SHP77 (cell line): ENCODE data around the gene SORD.
"Not testable (repeated sequence)": the region's sequence is repeated elsewhere in the genome, so short reads cannot be mapped to it uniquely, and the experiment has no call there.

ENCODE experiments used
- DNase-seq, 2 experiments: peaks; one replicate each; lab custom pipeline; 2025; lab: John Stamatoyannopoulos, UW

Gene SORD

DNA sequence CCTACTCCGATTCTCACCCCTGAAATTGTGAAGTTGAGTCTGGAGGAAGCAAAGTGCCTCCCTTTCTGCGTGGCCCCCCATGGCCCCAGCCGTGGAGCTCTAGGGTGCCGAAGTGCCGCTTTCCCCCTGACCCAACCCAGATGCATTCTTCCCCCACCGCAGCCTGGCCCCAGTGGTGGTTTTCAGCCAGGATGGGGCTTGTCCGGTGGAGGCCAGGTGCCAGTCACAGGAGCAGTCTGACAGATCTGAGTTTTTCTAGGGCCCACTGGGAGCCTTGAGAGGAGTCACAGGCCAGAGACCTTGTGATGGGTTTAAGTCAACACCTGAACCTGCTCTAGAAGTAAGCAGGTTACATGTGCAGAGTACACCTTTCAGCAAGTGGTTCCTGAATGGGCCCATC lies 39.3 kb downstream of the SORD start:
- not testable (repeated sequence) for DNase-seq

DNA sequence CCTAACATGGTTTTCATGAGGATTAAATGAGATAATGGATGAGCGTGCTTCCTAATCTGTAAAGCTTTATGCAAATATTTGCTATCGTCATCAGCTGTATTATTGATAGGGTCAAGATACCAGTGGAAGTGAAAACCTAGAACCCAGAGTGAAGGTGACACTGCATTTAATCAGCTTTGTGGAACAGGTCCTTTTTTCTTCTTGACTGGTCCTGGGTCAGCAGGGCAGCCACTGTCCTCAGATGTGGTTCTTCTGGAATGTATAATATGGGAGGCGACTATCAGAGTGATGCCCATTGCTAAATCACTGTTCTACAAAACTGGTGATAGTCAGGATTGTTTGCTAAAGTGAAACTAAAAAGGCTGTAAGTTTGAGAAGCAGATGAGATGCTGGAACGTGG lies 41.4 kb downstream of the SORD start:
- no peak for DNase-seq

DNA sequence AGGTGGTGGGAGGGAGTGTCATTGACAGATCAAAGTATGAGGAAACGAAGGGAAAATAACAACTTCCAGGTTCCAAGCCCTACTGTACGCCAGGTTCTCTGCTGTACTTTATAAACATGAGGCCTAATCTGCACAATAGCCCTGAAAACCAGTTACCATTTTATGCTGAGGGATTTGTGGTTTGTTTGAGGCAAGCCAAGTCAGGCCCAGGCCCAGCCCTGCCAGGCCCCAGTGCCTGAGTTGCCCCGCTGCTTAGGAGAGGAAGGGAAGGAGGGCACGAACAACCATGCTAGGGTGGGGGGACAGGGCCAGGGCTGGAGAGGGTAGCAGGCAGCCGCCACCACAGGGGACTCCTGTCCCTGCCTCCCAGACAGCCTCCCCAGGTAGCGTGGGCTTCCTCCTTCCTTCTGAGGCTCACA lies 47.0 kb downstream of the SORD start:
- not testable (repeated sequence) for DNase-seq

DNA sequence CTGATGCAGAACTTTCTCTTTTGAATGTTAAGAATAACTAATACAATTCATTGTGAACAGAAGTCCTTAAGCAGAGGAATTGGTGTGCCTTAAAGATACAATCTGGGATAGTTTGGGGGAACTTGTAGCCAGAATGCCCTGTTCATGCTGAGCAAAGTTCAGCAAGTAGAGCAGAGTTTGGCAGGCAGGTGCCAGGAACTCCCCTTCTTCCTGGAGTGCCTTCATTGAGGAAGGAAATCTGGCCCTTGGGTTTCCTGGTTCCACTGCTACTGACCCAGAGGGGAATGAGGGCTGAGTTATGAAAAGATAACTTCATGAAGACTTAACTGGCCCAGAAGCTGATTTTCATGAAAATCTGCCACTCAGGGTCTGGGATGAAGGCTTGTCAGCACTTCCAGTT lies 50.6 kb downstream of the SORD start:
- not testable (repeated sequence) for DNase-seq

DNA sequence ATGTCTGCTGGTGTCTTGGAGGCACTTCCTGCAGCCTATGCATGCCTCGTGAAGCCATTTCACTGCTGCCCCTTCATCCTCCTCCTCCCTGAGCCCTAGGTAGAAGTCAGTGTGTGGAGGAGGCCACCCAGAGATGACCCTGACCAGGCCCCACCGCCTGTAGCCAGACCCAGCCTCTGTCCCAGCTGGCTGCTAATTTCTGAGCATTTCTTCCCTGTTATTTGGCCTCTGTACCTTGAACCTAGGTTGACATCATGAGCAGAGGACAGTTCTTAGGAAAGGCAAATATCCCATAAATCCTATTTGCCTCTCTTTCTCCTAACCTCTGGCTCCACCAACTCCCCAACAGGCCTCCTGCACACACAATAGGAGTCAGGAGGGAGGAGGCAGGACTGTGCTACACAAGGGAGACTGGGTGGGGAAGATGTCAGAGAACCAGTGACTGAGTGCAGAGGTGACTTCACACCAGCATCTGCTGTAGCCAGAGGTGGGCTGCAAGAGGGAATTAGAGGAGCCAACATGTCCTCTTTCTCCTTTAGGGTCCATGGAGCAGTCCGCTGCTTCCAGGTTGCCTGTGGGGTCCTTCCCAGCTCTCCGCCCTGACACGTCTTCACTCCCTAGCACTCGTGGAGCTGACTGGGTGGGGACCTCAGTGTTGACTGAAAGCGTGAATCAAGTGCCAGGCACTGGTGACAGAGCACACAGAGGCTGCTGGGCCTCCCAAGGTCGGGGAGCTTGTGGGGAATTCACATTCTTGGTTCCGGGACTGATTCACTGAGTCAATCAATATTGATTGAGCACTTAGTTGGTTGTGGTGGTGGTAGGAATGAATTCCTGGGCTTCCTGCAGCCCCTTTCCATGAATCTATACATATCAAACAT lies 52.7 kb downstream of the SORD start:
- DNase-seq, result not testable (repeated sequence)

DNA sequence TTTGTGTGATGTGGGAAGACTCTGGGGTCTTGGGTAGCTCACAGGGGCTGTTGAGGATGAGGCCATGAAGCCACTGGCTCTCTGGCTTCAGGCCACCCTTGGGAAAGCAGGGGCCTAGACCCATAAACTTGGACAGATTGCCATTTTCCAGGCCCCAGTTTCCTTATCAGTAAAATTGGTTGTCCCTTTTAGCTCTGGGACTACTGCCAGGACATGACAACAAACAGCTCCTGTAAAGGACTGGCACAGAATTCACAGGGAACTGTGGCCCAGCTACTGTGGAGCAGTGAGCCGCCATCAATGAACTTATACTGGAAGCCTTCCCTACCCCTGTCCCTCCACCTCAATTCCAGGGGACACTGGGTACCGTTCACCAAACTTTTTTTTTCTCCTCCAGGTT lies 54.4 kb downstream of the SORD start:
- DNase-seq, result not testable (repeated sequence)

DNA sequence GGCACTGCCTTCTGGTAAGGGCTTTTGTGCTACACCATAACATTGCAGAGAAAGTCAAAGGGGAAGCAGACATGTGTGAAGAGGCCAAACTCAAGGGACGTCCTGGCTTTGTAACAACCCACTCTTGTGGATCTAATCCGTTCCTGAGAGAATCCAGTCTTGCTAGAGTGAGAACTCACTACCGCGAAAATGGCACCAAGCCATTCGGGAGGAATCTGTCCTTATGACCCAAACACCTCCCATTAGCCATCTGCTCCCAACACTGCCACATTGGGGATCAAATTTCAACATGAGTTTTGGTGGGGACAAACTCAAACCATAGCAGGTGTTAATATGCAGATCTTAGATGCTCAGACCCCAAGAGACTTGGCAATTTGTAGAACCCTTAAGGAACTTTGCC lies 56.2 kb downstream of the SORD start:
- not testable (repeated sequence) for DNase-seq

DNA sequence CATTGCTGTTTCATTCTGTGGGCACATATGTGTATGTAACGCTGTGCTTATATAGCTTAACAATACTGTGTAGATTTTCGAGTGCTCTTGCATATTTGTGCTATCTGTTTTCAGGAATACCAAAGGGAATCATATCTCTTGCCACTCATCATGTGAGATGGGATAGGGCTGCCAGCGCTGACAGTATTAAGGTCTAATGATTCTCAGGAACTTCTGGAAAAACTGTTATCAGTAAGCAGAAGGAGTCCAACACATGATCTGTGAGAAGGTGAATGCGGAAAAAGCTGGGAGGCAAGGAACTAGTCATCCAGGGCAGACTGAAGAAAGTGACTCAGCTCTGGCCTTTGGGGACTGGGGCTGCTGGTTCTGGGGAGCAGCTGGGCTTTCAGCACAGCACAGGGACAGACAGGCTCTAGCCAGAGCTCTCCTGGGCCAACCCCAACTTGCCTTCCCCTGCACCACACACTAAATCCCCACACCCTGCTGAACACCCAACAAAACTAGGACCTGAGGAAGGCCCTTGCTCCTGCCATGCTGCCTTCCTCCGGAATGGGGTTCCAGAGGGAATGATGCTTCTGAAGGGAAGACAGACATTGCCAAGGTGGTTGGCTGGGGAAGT lies 56.7 kb downstream of the SORD start:
- not testable (repeated sequence) for DNase-seq

DNA sequence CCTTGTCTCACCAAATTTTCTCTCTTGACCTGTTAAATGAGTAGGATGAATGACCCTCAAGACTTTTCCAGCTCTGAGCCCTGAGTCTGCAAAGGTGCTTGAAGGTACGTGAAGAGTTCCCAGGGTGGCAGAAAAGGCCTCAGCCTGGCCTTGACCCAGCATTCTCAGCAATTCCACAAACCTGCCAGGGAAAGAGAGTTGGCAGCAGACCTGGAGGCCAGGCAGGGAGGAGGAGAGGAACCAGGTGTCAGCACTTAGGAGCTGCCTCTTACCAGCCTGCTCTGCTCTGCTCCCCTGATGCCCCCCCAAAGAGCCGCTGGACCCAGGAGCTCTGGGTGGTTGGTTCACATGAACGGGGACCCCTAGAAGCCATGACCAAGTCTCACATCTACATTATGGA lies 57.6 kb downstream of the SORD start:
- not testable (repeated sequence) for DNase-seq

DNA sequence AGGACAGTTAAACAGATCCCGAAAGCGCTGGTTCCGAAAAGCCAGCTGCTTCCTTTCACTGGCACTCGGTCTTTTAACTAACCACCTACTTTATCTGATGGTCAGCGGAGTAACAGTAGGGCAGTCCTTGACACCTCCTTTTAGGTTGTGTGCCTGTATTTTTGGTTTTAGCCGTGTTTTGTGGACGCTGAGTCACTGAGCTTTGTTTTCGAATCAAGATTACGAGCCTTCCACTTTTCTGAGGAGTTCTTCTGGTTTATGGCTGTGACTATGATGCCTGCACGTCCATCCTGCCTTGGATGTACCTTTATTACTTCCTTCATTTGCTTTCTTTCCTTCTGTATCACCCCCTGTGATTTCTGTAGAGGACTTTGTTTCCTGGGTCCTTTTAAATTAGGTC lies 59.4 kb downstream of the SORD start:
- not testable (repeated sequence) for DNase-seq

DNA sequence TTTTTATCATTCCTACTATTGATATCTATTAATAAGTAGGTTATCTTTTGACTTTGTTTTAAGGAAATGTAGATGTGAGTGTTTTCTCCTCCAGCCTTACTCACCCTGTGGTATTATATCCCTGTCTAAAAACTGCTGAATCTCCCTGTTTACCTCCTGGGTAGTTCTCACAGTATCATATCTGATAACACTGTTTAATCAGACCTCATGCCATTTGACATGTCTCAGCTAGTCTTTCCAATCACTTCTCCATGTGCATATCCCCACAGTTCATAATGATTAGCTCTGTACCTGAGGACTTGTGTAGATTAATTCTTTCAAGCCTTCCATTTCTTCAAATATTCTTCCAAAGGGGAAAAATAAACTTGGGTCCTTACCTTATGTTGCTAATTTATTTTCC lies 60.2 kb downstream of the SORD start:
- DNase-seq, result no peak

DNA sequence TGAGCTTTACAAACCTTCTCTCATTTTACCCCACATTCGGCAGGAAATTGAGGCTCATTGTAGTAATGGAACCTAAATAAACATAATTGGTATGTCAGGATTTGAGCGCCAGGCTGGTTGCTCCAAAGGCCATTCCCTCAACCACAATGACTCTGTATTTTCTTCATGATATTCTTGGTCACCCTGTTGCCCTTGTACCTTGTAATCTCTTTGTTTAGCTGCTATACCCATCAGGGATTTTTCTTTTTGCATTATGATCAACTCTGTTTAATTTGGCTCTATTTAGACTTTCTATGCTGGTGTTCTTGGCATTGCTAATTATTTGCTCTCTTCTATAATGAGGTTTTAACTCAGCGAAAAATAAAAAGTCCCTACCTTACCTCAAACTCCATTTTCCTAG lies 61.2 kb downstream of the SORD start:
- no peak for DNase-seq

DNA sequence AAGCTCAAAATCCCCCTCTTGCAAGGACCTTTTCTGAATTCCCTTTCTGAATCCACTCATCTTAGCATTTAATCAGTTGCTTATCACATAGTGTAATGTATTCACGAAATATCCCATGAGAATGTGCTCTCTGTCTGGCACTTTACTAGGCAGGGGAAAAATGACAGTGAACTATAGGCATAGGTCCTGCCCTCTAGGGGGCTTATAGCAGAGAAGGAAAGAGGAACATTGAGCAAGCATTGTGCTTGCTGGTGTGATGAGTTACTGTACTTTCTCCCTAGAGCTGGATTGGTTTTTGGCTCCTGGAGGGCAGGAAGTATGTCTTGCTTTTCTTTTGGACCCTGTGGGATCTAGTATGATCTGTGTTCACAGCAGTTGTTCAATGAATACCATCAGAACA lies 64.5 kb downstream of the SORD start:
- no peak for DNase-seq

DNA sequence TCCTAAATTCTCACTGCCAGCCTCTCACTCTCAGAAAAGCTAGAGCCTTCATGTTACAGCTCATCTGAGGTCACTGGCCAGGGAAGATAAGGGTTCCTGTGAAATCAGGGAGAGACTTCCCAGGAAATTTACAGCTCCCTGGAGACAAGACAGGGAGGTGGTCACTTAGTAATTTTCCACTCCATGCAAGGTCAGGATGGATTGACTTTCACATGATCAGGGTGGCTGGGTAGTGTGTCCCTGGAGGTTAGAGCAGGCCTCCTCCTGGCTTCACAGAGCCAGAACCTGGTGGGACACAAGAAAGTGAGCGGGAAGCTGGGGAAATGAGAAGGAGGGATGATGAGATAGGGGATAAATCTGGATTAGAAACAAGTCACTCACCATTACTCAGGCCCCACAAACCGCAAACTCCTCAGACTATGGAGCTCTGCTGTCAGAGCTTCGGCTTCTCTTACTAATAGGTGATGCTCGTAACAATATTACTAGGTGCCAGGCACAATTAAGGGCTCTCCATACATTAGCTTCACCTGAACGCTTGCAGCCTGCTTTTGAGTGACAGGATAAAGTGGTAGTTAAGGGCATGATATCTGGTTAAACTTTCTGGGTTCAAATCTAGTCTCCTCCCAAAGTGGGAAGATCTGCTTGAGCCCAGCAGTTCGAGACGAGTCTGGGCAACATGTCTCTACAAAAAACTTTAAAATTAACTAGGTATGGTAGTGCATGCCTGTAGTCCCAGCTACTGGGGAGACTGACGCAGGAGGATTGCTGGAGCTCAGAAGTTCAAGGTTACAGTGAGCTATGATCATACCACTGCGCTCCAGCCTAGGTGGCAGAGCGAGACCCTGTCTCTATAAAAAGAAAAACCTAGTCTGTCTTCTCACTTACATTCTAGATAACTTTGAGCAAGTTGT lies 66.1 kb downstream of the SORD start:
- no peak for DNase-seq

DNA sequence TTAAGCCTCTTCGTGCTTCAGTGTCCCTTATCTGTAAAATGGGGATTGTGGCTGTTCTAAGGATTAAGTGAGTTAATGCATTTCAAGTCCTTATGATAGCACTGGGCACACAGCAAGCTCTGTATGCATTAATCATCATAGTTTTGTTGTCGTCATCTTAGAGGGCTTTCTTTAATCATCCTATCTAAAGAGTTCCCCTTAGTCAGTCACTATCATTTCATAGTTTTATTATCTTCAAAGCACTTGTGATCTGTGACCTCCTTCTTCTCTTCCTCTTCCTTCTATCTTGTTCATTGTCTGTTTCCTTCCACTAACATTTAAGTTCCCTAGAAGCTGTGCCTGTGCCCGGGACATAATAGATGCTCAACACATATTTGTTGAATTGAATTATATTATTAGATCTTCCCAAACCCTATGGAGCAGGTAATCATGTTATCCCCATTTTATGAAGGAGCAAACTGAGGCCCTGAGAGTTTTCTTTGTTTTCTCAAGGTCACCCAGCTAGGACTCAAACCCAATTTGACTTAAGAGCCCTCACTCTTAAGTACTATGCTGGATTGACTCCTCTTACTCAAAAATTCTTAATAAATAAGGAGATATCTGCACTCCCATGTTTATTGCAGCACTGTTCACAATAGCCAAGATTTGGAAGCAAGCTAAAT lies 66.8 kb downstream of the SORD start:
- no peak for DNase-seq

DNA sequence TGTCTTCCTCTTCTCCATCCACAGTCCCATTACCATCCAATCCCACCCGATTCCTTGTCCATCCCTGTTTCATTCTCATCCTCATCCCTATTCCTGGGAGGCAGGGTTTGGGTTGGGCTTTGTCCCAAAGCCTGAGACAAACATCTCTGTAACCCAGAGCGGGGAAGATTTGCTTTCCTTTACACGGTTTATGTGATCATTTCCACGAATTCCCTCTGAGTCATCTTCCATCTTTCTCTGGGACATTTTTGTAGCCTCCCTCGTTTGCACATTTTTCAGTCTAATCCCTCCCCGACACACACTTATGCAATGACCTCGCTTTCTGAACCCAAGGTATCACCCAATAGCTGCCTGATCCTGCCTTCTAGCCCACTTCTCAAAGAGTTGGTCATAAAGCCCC lies 68.2 kb downstream of the SORD start:
- DNase-seq, result no peak

DNA sequence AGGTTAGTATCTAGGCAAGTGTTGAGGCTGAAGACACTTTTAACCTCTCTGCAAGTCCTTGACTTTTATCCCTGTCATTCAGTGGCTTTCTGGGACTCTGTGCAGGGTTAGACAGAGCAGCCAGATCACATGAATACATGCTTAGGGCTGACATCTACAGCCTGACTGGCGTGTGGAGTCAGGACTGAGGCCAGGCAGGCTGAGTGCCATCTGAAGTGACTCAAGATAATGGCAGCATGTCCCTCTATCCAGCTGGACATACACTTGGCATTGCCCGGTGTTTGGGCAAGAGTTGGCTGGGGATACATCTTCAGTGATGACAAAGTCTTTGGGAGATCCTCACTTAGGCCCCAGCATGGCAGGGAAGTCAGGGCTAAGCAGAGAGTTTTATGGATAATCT lies 68.6 kb downstream of the SORD start:
- DNase-seq, result no peak

DNA sequence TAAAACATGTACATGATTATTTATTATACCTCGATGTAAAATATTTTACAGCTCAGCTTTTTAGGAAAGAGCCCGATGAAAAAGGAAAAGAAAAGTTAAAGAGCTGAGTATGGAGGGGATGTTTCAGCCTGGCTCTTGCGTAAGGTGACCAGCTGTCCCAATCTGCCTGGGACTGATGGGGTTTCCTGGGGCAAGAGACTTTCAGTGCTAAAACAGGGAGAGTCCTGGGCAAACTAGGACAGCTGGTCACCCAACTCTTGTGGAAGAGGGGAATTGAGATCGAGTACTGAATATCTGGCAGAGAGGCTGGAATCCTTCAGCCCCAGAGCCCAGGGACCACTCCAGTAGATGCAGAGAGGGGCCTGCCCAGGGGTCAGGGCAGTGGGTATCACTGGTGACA lies 70.0 kb downstream of the SORD start:
- no peak for DNase-seq

DNA sequence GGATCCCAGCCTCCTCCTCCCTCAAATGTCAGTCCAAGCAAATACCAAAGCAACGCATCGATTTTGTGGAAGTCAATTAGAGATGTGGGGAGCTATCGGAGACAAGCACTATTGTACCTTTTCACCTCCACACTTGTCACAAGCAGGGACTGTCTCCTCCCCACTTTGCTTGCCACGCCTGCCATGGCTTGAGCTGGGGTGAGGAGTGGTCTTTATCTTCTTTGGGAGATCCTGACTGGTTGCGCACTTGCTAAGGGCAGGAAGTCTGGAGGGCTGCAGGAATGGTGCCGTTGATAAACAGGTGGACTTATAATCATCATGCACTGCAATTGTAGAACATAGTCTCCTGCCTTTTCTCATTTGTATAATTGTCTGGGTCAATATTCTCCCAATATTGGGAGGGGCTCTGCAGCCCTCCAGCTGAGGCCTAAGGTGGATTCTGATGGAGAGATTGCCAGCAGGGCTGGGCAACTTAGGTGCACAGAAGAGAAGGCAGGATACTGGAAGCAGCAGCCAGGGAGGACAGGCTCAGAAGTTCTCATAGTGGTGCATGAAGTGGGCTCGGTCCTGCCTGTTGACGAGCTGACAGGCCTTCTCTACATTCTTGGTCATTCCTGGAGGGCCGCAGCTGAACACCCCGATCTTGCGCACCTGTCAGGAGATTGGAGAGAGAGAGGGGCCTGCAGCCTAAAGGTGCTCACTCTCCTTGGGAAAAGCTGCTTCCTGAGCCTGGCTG lies 70.8 kb downstream of the SORD start:
- no peak for DNase-seq

DNA sequence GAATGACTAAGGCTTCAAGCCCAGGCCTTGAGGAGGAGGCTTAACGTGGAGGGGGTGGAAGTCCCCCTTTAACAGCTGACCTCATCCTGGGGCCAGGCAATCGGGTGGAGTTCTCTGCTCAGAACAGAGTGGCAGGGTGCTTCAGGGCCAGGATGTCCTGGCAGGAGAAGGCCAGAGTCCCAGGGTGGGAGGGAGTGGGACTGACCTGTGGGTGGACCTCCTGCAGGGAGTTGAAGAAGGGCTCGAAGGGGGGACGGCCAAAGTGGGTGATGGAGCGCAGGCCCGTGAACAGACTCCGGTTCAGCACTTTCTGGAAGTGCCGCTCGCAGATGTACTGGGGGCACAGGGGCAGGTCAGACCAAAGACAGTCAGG lies 71.3 kb downstream of the SORD start:
- no peak for DNase-seq

DNA sequence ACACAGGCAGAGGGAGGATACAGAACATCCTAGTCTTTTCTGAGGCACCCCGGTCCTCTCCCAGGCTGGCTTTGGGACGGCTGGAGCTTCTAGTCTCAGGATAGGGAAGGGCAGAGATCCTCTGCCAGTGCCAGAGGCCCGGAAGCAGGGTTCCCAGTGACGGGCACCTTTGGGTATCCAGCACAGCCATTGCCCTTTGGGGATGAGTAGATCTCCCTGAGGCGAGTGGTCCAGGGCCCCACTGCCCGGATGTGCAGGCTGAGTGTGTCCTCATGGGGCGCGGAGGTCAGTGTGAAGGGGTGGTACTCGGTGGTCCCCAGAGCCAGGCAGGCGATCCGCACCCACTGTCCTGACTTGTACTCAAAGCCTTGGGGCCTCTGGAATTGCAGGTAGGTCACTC lies 72.7 kb downstream of the SORD start:
- DNase-seq, result no peak
